Endodermal cell (in vitro differentiated cells): ENCODE measurements around the gene VPS13A. TPM values are rescaled to one million over a fixed set of nuclear protein-coding genes. Genes with fewer than 3 reads are reported as not detected.
"Not testable (repeated sequence)": the region's sequence is repeated elsewhere in the genome, so short reads cannot be mapped to it uniquely, and the experiment has no call there.

Experiments used
- DNase-seq: peaks from one replicate; pipeline ENCODE4 v3.0.0-alpha.2; 2017
- H3K27ac ChIP-seq: 2 replicates; pipeline ENCODE4 v1.5.1; 2013; ENCODE audit warnings: mild to moderate bottlenecking, low read depth, low read length, moderate library complexity
- H3K27me3 ChIP-seq: 2 replicates; pipeline ENCODE4 v1.6.1; 2013; ENCODE audit warnings: mild to moderate bottlenecking, low read length, moderate library complexity; ENCODE audit not compliant: insufficient read depth, control insufficient read depth, poor library complexity, severe bottlenecking
- H3K36me3 ChIP-seq: 2 replicates; pipeline ENCODE4 v1.7.0; 2013; ENCODE audit warnings: mild to moderate bottlenecking, low read length, moderate library complexity; ENCODE audit not compliant: control insufficient read depth, insufficient read depth
- H3K4me1 ChIP-seq: one replicate; pipeline ENCODE4 v1.7.0; 2013; ENCODE audit warnings: low read length; ENCODE audit not compliant: control insufficient read depth, insufficient read depth
- H3K4me3 ChIP-seq: 2 replicates; pipeline ENCODE4 v1.5.1; 2013; ENCODE audit warnings: mild to moderate bottlenecking, low read length, moderate library complexity
- H3K9ac ChIP-seq: 2 replicates; pipeline ENCODE4 v1.6.1; 2013; ENCODE audit warnings: mild to moderate bottlenecking, low read length, moderate library complexity; ENCODE audit not compliant: poor library complexity, severe bottlenecking; ENCODE audit errors: extremely low read depth
- H3K9me3 ChIP-seq: 2 replicates; pipeline ENCODE4 v1.6.1; 2013; ENCODE audit warnings: mild to moderate bottlenecking, low read length, moderate library complexity; ENCODE audit not compliant: control insufficient read depth
- H3K27ac Mint-ChIP-seq: 2 replicates; pipeline ENCODE4 v1.8.0; 2020; ENCODE audit warnings: mixed read lengths
- H3K27me3 Mint-ChIP-seq: 2 replicates; pipeline ENCODE4 v1.8.0; 2021; ENCODE audit warnings: mild to moderate bottlenecking, mixed read lengths; ENCODE audit not compliant: insufficient read depth
- H3K36me3 Mint-ChIP-seq: 2 replicates; pipeline ENCODE4 v1.8.0; 2020; ENCODE audit warnings: low read depth, mixed read lengths
- H3K4me1 Mint-ChIP-seq: 2 replicates; pipeline ENCODE4 v1.8.0; 2020; ENCODE audit warnings: mixed read lengths
- H3K4me3 Mint-ChIP-seq: 2 replicates; pipeline ENCODE4 v1.8.0; 2020; ENCODE audit warnings: mild to moderate bottlenecking, moderate library complexity, mixed read lengths
- H3K9me3 Mint-ChIP-seq: 2 replicates; pipeline ENCODE4 v1.8.0; 2020; ENCODE audit warnings: mild to moderate bottlenecking, mixed read lengths
- WGBS, 2 experiments: methylation state at CpG; one replicate each; pipeline versions ENCODE4 v1.1.5 to v1.1.7; 2013; ENCODE audit warnings: missing lambda C conversion rate in 2 of 2, mixed read lengths in 1 of 2; ENCODE audit not compliant: insufficient coverage in 1 of 2, insufficient read length in 1 of 2; 5-methylcytosine and 5-hydroxymethylcytosine counted together
- total RNA-seq, 2 donors: library from RNA; stranded (reverse); fragmentation: NEBNext Ultra II Directional in 1 of 2; extraction: Animal tissue kit (Norgen Biotek cat#: 25700) in 1 of 2; gene quantifications; 2 replicates in 1 of 2; 3 replicates in 1 of 2; pipeline ENCODE4 v1.2.1, GENCODE V29; 2021
- TF ChIP-seq, protein P1 (sequence below): fragments of 200-600 bp; sonication (generic); conservative IDR thresholded peaks from 2 replicates; pipeline ENCODE4 v1.5.0; 2021; ENCODE audit warnings: antibody characterized with exemption, mild to moderate bottlenecking

Gene VPS13A
- total RNA-seq, 2 donors from 2014 or later = 37.2 to 41.6 TPM

DNA sequence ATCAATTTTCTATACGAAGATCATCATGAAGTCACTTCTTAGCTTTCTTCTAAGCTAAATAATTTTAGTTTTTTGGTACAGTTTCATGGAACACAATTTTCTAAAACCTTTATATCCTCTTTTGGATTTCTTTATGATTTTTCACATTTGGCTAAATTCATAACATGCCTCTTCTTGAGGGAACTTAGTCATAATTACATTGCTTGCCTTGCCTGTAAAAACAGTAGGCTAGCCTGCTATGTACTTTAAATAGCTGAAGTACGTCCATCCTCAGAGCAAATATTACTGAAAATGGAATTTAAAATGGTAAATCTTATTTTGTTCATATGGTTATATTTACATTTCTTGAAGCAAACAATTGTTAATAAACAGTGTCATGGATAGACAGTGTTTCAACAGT lies 225.0 kb downstream of the VPS13A start:
- no peak for DNase-seq
- 94% methylated on average over 2 of the region's 2 CpGs; no CpG with 5 or more reads in 1 of the 2 experiments for WGBS, 2 experiments
- Mint-ChIP-seq H3K4me3 (no peak overlapping the region), H3K4me1 (no peaks in the 10 kb centered on the region), H3K27ac (no peak overlapping the region), H3K9me3 (peaks cover 7% of the 10 kb centered on the region), H3K27me3 (no peaks in the 10 kb centered on the region), H3K36me3 (peaks cover 14% of the 10 kb centered on the region)
- no peaks in the 10 kb centered on the region for H3K27me3 ChIP-seq
- peaks cover 11% of the 10 kb centered on the region for H3K9me3 ChIP-seq
- H3K36me3 ChIP-seq = peaks cover 14% of the 10 kb centered on the region
- no peak overlapping the region for H3K27ac ChIP-seq
- TF ChIP-seq, protein P1, sequence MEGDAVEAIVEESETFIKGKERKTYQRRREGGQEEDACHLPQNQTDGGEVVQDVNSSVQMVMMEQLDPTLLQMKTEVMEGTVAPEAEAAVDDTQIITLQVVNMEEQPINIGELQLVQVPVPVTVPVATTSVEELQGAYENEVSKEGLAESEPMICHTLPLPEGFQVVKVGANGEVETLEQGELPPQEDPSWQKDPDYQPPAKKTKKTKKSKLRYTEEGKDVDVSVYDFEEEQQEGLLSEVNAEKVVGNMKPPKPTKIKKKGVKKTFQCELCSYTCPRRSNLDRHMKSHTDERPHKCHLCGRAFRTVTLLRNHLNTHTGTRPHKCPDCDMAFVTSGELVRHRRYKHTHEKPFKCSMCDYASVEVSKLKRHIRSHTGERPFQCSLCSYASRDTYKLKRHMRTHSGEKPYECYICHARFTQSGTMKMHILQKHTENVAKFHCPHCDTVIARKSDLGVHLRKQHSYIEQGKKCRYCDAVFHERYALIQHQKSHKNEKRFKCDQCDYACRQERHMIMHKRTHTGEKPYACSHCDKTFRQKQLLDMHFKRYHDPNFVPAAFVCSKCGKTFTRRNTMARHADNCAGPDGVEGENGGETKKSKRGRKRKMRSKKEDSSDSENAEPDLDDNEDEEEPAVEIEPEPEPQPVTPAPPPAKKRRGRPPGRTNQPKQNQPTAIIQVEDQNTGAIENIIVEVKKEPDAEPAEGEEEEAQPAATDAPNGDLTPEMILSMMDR = no peak
- no peaks in the 10 kb centered on the region for H3K4me1 ChIP-seq
- H3K4me3 ChIP-seq = no peak overlapping the region
- no peak overlapping the region for H3K9ac ChIP-seq

DNA sequence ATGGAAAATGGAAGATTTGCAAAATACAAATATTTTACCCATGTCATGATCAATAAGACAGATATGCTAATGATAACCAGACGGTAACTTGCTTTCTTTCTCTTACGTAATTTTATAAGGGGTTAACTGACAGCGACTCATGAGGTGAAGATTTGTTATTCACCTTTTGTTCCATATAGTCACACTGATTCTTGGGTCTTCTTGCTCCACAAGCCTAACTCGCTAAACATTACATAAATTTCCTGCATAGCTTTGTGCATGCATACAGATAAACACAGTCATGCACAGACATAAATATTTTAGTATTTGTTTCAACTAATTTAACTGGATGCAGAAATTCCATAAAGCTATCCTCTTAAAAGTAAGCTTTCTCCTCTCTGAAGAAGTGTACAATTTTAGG lies 225.9 kb downstream of the VPS13A start:
- DNase-seq = no peak
- peaks cover 22% of the 10 kb centered on the region for H3K36me3 Mint-ChIP-seq
- no peak overlapping the region for H3K27ac Mint-ChIP-seq

DNA sequence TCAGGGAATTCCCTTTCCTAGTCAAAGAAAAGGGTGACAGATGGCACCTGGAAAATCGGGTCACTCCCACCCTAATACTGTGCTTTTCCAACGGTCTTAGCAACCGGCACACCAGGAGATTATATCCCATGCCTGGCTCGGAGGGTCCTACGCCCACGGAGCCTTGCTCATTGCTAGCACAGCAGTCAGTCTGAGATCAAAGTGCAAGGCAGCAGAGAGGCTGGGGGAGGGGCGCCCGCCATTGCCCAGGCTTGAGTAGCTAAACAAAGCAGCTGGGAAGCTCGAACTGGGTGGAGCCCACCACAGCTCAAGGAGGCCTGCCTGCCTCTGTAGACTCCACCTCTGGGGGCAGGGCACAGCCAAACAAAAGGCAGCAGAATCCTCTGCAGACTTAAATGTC lies 231.2 kb downstream of the VPS13A start:
- H3K27ac Mint-ChIP-seq, H3K4me3 Mint-ChIP-seq, H3K27me3 ChIP-seq, H3K9ac ChIP-seq, DNase-seq, H3K4me1 ChIP-seq, H3K27me3 Mint-ChIP-seq, H3K27ac ChIP-seq, H3K4me1 Mint-ChIP-seq: not testable (repeated sequence)
- H3K36me3 ChIP-seq = peaks cover 25% of the 10 kb centered on the region
- peaks cover 46% of the 10 kb centered on the region for H3K9me3 Mint-ChIP-seq
- 93% methylated on average over 9 of the region's 9 CpGs; no CpG with 5 or more reads in 1 of the 2 experiments for WGBS, 2 experiments
- peak overlapping the region; percentile 58 for H3K4me3 ChIP-seq
- H3K36me3 Mint-ChIP-seq = peaks cover 48% of the 10 kb centered on the region
- peaks cover 24% of the 10 kb centered on the region for H3K9me3 ChIP-seq

More for the DNA sequence above, 225.9 kb downstream of the VPS13A start:
- Mint-ChIP-seq H3K9me3 (peaks cover 15% of the 10 kb centered on the region), H3K27me3 (no peaks in the 10 kb centered on the region), H3K4me3 (no peak overlapping the region), H3K4me1 (no peaks in the 10 kb centered on the region)
- Histone ChIP-seq H3K4me3 (no peak overlapping the region), H3K27ac (no peak overlapping the region), H3K36me3 (peaks cover 23% of the 10 kb centered on the region), H3K9ac (no peak overlapping the region), H3K9me3 (peaks cover 21% of the 10 kb centered on the region), H3K27me3 (no peaks in the 10 kb centered on the region), H3K4me1 (no peaks in the 10 kb centered on the region)
- TF ChIP-seq, protein P1 = no peak
- WGBS, 2 experiments = 95 to 96% methylated on average over 3 to 4 of the region's 4 CpGs

DNA sequence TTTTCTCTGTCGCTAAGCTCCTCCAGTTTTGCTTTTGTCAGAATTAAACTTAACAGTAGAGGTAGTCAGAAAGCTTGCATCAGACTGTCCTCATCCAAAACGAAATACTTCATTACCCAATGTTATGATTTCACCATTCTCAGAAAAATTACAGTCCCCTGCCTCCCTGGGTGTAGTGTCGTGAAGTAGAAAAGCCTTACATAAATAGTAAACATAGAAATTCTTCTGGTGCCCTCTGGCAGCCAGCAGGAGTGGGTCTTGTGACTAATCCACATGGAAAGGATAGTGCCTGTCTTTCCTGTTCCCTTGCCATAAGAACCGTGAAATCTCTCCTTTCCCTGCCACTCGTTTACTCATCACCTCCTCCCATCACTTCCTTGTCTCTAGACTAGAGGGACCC lies 240.2 kb downstream of the VPS13A start:
- H3K27ac ChIP-seq = no peak overlapping the region

More for the DNA sequence above, 240.2 kb downstream of the VPS13A start:
- no peaks in the 10 kb centered on the region for H3K9me3 ChIP-seq
- TF ChIP-seq, protein P1 = no peak
- H3K4me3 ChIP-seq = no peak overlapping the region
- WGBS, 2 experiments = 80 to 86% methylated on average over 1 to 5 of the region's 5 CpGs
- peaks cover 21% of the 10 kb centered on the region for H3K4me1 Mint-ChIP-seq
- no peak overlapping the region for H3K4me3 Mint-ChIP-seq
- peak overlapping the region; percentile 81 for H3K27ac Mint-ChIP-seq
- H3K27me3 Mint-ChIP-seq = no peaks in the 10 kb centered on the region
- H3K36me3 Mint-ChIP-seq = peaks cover 7% of the 10 kb centered on the region
- DNase-seq = no peak
- H3K9ac ChIP-seq = no peak overlapping the region
- peaks cover 3% of the 10 kb centered on the region for H3K36me3 ChIP-seq
- peaks cover 3% of the 10 kb centered on the region for H3K9me3 Mint-ChIP-seq
- no peaks in the 10 kb centered on the region for H3K27me3 ChIP-seq
- H3K4me1 ChIP-seq = no peaks in the 10 kb centered on the region
